Measurements from ENCODE around the gene FAXDC2.

DNA sequence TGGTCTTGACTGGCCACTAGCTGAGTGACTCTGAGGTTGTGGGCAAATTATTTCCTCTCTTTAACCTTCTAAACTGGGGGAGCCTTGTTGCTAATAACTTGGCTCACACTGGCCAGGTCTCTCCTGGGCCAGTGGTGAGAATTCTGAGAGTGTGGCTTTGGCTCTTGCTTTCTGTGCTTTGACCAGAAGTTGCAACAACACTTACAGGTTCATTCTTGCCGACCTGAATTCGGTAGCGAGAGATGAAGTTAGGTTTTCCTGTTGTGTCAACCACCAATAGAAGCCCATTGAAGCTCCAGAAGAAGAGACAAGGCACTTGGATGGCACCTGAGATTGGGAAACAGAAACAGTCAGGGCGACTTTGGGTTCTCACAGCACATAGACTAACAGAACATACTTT, 19.8 kb downstream of the FAXDC2 start:
- TF ChIP-seq, protein P1, sequence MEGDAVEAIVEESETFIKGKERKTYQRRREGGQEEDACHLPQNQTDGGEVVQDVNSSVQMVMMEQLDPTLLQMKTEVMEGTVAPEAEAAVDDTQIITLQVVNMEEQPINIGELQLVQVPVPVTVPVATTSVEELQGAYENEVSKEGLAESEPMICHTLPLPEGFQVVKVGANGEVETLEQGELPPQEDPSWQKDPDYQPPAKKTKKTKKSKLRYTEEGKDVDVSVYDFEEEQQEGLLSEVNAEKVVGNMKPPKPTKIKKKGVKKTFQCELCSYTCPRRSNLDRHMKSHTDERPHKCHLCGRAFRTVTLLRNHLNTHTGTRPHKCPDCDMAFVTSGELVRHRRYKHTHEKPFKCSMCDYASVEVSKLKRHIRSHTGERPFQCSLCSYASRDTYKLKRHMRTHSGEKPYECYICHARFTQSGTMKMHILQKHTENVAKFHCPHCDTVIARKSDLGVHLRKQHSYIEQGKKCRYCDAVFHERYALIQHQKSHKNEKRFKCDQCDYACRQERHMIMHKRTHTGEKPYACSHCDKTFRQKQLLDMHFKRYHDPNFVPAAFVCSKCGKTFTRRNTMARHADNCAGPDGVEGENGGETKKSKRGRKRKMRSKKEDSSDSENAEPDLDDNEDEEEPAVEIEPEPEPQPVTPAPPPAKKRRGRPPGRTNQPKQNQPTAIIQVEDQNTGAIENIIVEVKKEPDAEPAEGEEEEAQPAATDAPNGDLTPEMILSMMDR (conservative IDR thresholded peaks at IDR 0.05; ENCODE audit: low read length), result no peak
- no peak for TF ChIP-seq EZH2phosphoT487 (IDR thresholded peaks at IDR 0.05; ENCODE audit: borderline replicate concordance, low read depth, low read length)

All from OCI-LY7 (cell line).